Activated T-helper 1 cell treated with anti-CD3 and anti-CD28 coated beads, Interleukin-12 subunit alpha, Interleukin-12 subunit beta, Interleukin-2, Interleukin-4 antibody, amounts not matched to agents 30 ng/mL and 10 ng/mL and 1 ng/mL, durations not matched to agents 14 hours and 24 hours and 36 hours (primary cell): Measurements from ENCODE around the gene IFNGR1. TPM values are rescaled to one million over a fixed set of nuclear protein-coding genes. Genes with fewer than 3 reads are reported as not detected.

Experiments used
- DNase-seq: peaks from one replicate; pipeline ENCODE4 v3.0.0; 2021; ENCODE audit warnings: low spot score
- H3K27ac Mint-ChIP-seq: one replicate; pipeline ENCODE4 v1.8.0; 2021; ENCODE audit warnings: mild to moderate bottlenecking, mixed read lengths
- H3K27me3 Mint-ChIP-seq: one replicate; pipeline ENCODE4 v1.8.0; 2022; ENCODE audit warnings: mild to moderate bottlenecking, moderate library complexity, mixed read lengths; ENCODE audit not compliant: insufficient read depth
- H3K36me3 Mint-ChIP-seq: one replicate; pipeline ENCODE4 v1.8.0; 2021; ENCODE audit warnings: low read depth, mixed read lengths
- H3K4me1 Mint-ChIP-seq: one replicate; pipeline ENCODE4 v1.8.0; 2021; ENCODE audit warnings: low read depth, mixed read lengths
- H3K4me3 Mint-ChIP-seq: one replicate; pipeline ENCODE4 v1.8.0; 2021; ENCODE audit warnings: mild to moderate bottlenecking, moderate library complexity, mixed read lengths
- H3K9me3 Mint-ChIP-seq: one replicate; pipeline ENCODE4 v1.8.0; 2021; ENCODE audit warnings: mixed read lengths
- intact Hi-C: fragments of 100-400 bp; cut with micrococcal nuclease; formaldehyde crosslinking; loops from one replicate; pipeline ENCODE4 v1.15.1; 2024
- total RNA-seq: library from RNA; stranded (reverse); gene quantifications from 2 replicates; pipeline ENCODE4 v1.2.3, GENCODE V29; 2022

Gene IFNGR1
- total RNA-seq, 1 donor from 2014 or later, result 12.5 TPM

DNA sequence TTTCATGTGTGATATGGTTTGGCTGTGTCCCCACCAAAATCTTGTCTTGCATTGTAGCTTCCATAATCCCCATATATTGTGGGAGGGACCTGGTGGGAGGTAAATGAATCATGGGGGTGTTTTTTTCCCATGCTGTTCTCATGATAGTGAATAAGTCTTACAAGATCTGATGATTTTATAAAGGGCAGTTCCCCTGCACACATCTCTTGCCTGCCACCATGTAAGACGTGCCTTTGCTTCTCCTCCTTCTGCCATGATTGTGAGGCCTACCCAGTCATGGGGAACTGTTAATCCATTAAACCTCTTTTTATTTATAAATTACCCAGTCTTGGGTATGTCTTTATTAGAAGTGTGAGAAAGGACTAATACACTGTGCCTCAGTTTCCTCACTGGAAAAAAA is 41.6 kb downstream of the IFNGR1 start:
- no peak overlapping the region for H3K27ac Mint-ChIP-seq
- intact Hi-C loops, result no loop called here
- peaks cover 31% of the 10 kb centered on the region for H3K9me3 Mint-ChIP-seq
- H3K4me3 Mint-ChIP-seq, result no peak overlapping the region
- no peaks in the 10 kb centered on the region for H3K4me1 Mint-ChIP-seq
- peaks cover 7% of the 10 kb centered on the region for H3K27me3 Mint-ChIP-seq
- peaks cover 11% of the 10 kb centered on the region for H3K36me3 Mint-ChIP-seq
- no peak for DNase-seq

DNA sequence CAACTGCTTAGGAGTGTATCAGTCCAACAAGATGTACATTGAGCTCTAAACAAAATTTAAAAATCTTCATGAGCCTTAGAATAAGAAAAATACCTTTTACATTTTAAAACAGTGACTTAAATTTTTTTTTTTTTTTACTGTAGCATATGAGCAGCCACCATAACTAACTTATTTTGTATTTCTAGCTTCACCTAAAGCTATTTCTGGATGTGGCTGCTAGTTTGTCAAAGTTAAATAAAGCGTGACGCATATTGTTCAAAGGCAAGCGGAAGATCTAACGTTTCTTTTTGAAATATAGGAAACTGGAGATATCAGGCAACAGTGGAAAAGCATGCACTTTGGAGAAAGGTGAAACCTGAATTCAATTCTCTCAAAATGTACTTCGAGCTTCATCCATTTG is 42.5 kb downstream of the IFNGR1 start:
- H3K36me3 Mint-ChIP-seq, result peaks cover 13% of the 10 kb centered on the region
- peaks cover 24% of the 10 kb centered on the region for H3K9me3 Mint-ChIP-seq
- peaks cover 7% of the 10 kb centered on the region for H3K27me3 Mint-ChIP-seq
- intact Hi-C loops, result no loop called here
- H3K27ac Mint-ChIP-seq, result no peak overlapping the region
- H3K4me1 Mint-ChIP-seq, result no peaks in the 10 kb centered on the region
- DNase-seq, result no peak
- H3K4me3 Mint-ChIP-seq, result no peak overlapping the region

DNA sequence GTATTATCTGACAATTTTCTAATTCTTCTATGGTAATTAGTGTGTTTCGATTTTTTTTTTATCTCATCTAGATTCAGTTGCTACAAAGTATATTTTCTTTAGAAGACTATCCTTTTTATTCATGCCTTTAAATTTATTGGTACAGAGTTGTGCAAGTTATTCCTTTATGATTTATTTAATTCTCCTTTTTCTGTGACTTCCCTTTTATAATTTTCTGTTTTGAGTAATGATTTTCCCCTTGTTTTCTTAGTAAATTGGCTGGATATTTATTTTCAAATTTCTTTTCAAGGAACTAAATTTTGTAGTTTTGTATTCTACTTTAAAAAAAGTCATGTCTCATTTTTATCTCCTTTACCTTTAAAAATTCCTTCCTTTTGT is 43.3 kb downstream of the IFNGR1 start:
- Mint-ChIP-seq H3K9me3 (peaks cover 17% of the 10 kb centered on the region), H3K27me3 (peaks cover 7% of the 10 kb centered on the region), H3K4me1 (peaks cover 7% of the 10 kb centered on the region), H3K27ac (no peak overlapping the region), H3K4me3 (no peak overlapping the region), H3K36me3 (peaks cover 12% of the 10 kb centered on the region)
- intact Hi-C loops, result no loop called here
- no peak for DNase-seq

DNA sequence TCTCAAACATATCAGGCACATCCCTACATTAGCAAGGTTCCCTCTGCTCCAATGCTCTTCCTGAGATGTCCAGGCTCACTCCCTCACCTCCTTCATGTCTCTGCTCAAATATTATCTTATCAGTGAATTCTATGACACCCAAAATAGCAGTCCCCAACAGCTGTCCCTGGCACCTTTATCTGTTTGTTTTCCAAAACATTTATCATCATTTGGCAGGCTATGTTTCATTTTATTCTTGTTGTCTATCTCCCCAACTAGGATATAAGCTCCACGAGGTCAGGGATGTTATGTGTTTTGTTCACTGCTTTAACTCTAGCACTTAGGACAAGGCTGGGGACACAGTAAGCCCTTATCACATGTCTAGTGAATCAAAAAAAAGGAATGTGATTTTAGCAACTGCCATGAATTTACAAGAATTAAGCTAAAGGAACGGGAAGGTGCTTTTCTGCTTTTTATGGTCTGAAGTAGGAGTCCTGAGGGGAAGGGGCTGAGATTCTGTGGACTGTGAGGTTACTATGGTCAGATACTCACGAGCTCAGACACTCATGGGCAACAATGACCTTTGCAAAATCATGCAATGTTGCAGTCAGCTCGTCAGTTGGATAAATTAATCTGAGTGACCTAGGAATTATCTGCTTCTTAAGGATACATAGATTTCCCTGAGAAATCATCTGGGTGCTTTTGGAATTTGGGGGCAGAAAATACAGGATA is 43.9 kb downstream of the IFNGR1 start:
- Mint-ChIP-seq H3K36me3 (peaks cover 11% of the 10 kb centered on the region), H3K4me3 (no peak overlapping the region), H3K27me3 (peaks cover 7% of the 10 kb centered on the region), H3K4me1 (peaks cover 12% of the 10 kb centered on the region), H3K9me3 (peaks cover 15% of the 10 kb centered on the region), H3K27ac (no peak overlapping the region)
- intact Hi-C loops, result no loop called here
- DNase-seq, result no peak

DNA sequence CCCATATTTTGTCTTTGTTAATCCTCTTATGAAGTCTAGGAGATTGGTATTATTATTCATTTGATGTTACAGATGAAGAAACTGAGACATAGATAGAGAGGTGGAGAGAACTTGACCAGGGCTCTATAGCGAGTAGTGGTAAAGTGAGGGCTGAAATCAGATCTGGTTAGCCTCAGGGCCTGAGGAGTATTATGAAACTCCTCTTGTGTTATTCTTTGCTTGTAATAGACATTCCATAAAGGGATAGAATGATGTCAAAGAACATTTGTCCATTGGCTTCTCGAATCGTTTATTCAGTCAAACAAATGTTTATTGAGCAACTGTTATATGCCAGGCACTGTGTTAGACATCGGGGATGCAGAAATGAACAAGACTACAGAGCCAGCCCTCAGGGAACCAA is 45.7 kb downstream of the IFNGR1 start, which contains the start of gene IL22RA2:
TSS of gene IL22RA2 (minus strand) at position 144 of the 400 bp plus-strand sequence. CDS start 11,895 bp downstream, outside the sequence.
- H3K9me3 Mint-ChIP-seq, result peaks cover 18% of the 10 kb centered on the region

DNA sequence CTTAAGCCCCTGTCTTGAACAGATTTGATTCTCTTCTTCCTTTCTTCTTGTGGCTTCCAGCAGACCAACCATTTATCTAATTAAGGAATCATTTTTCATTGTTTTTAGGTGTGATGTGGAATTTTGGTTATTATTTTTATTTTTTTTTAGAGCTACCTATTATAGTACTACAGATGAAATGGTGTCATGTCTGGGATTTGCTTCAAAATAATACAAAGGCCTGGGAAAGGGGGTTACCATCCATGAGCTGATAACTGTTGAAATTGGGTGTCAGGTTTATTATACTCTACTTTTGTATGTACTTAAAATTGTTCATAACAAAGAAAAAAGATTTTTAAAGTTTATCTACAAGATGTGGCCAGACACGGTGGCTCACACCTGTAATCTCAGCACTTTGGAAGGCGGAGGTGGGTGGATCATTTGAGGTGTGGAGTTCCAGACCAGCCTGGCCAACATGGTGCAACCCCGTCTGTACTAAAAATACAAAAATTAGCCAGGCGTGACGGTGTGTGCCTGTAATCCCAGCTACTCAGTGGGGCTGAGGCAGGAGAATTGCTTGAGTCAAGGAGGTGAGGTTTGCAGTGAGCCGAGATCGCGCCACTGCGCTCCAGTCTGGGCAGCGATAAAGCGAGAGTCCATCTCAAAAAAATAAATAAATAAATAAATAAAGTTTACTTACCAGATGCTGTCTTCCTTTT is 46.3 kb downstream of the IFNGR1 start:
- no peak for DNase-seq
- Mint-ChIP-seq H3K27ac (no peak overlapping the region), H3K27me3 (peaks cover 7% of the 10 kb centered on the region), H3K36me3 (peaks cover 10% of the 10 kb centered on the region), H3K4me1 (peaks cover 17% of the 10 kb centered on the region), H3K9me3 (peaks cover 16% of the 10 kb centered on the region), H3K4me3 (no peak overlapping the region)
- intact Hi-C loops, result no loop called here

More for the DNA sequence above, 45.7 kb downstream of the IFNGR1 start, which contains the start of gene IL22RA2:
- Mint-ChIP-seq H3K4me3 (no peak within 1 kb of the TSS), H3K27me3 (peaks cover 7% of the 10 kb centered on the region), H3K4me1 (peaks cover 12% of the 10 kb centered on the region), H3K27ac (no peak within 1 kb of the TSS), H3K36me3 (peaks cover 10% of the 10 kb centered on the region)
- intact Hi-C loops, result no loop called here
- DNase-seq, result no peak

DNA sequence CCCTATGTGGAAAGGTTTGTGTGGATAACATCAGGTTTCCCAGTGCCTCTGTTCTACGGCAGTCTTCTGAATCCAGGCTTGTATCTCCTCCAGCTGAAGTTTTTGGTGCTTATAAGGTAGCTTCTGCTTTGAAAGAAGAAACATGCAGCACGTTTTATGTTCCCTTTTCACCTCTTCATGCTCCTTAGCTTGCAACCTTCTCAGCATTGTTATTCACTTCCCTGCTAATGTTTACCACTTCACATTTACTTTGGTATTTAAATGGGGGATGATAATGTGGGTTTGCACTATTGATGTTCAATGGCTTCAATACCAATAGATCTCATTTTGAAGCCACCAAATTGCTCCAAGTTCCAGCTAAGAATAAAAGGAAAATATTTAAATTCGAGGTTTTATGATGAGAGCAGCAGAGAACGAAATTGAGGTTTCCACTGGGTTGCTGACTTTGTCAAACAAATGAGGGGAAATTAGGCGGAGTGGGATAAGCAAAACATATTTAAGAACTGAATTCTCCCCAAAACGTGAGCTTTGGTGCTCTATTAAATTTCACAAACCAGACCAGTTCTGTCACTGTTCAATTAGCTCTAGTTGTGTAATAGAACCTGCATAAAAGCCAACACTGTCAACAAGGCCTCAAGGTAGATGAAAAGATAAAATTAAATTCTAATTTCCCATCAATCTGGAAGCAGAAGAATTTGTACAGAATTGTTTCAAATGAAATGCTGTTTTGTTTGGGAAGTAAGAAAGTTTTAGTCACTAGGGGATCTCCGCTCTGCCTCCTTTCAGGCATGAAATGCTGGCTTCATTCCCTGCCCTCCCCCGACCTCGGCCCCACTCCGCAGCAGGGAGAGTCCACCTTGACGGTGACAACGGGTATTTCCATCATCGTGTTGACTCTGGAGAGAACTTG is 47.1 kb downstream of the IFNGR1 start:
- intact Hi-C loops, result no loop called here
- H3K4me3 Mint-ChIP-seq, result no peak overlapping the region
- peaks cover 7% of the 10 kb centered on the region for H3K27me3 Mint-ChIP-seq
- no peak for DNase-seq
- peaks cover 21% of the 10 kb centered on the region for H3K4me1 Mint-ChIP-seq
- peaks cover 13% of the 10 kb centered on the region for H3K36me3 Mint-ChIP-seq
- H3K9me3 Mint-ChIP-seq, result peaks cover 13% of the 10 kb centered on the region
- no peak overlapping the region for H3K27ac Mint-ChIP-seq

DNA sequence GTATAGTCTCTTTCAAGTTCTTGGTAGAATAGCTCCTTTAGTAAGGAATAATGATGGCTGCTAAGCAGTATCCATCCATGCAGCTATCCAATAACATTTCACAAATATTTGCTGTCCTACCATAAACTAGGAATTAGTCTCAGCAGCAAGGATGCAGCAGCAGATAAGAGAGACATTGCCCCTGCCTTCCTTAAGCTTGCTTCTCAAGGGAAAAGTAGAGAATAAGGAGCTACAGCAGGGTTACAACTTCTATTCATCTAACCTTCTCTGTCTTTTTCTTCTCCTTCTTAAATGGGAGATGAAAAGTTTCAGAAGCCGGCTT is 48.2 kb downstream of the IFNGR1 start:
- Mint-ChIP-seq H3K9me3 (peaks cover 13% of the 10 kb centered on the region), H3K4me1 (peaks cover 26% of the 10 kb centered on the region), H3K36me3 (peaks cover 13% of the 10 kb centered on the region), H3K27me3 (peaks cover 4% of the 10 kb centered on the region), H3K4me3 (no peak overlapping the region), H3K27ac (no peak overlapping the region)
- intact Hi-C loops, result no loop called here
- DNase-seq, result no peak

DNA sequence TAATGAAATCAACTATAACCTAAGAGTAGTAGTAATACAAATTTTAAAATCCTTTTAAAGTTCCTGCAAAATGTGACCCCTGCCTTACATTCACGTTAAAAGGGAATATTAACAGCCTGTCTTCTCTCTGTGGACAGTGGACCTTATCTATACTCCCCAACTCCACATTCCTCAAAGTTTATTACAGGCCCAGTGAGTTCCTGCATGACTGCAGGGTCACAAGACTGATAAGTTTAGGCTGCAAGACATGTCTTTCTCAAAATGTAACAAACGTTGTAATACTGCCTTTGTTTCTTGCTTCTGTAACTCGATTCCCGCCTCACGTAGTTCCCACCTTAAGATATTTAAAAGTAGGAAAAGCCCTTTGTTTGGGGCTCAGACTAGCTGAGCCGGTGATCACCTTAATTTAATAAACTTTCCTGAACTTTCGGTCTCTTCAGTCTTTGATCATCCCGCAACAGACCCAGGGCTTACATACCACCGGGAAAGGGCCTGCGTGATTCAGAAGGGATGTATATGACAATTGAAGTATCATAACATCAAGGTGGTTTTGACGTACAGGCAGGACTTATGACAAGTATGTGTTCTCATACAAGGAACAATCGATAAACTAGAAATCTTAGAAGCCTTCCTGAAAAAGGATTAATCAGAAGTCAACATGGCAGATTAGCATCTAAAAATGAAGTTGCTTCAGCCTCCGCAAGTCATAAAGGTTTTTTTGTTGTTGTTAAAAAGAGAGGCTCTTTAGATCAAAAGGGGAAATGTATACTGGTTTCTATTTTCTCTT is 48.7 kb downstream of the IFNGR1 start:
- H3K27ac Mint-ChIP-seq, result no peak overlapping the region
- no peak for DNase-seq
- no peaks in the 10 kb centered on the region for H3K27me3 Mint-ChIP-seq
- peaks cover 31% of the 10 kb centered on the region for H3K4me1 Mint-ChIP-seq
- peaks cover 14% of the 10 kb centered on the region for H3K9me3 Mint-ChIP-seq
- H3K36me3 Mint-ChIP-seq, result peaks cover 13% of the 10 kb centered on the region
- no peak overlapping the region for H3K4me3 Mint-ChIP-seq
- intact Hi-C loops, result no loop called here

DNA sequence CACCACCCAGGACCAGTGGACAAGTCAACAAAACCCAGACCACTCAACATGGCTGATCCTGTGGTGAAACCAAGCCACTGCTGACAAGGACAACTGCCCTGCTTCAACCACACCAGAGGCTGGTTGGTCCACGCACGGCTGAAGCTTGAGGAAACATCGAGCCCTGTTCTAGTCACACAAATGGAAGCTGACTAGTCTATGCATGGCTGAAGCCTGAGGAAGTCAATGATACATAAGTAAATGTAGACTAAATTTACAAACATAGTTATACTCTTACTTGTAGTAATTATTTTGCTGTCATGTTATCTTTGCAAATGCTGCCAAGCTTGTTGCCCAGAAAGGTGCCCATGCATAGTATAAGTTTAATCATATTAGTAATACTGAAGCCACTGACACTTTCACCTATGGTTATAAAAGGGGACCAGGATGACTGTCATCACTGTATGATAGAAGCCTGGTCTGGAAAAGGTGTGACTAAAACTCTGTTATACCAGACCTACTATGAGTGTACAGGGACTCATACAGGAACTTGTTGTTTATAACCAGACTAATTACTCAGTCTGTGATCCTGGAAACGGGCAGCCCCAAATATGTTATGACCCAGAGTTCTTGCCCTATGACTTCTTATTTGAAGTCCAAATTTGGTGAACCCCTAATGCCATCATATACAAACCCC is 51.3 kb downstream of the IFNGR1 start:
- H3K27me3 Mint-ChIP-seq, result no peaks in the 10 kb centered on the region
- peaks cover 53% of the 10 kb centered on the region for H3K4me1 Mint-ChIP-seq
- no peak overlapping the region for H3K4me3 Mint-ChIP-seq
- no peak for DNase-seq
- no peak overlapping the region for H3K27ac Mint-ChIP-seq
- H3K9me3 Mint-ChIP-seq, result peaks cover 37% of the 10 kb centered on the region
- intact Hi-C loops, result loop anchor here (1.0 to 5.0 kb wide), 7 partner anchors 13 to 510 kb away; partner anchors contain the start of gene IFNGR1
- H3K36me3 Mint-ChIP-seq, result peaks cover 22% of the 10 kb centered on the region

DNA sequence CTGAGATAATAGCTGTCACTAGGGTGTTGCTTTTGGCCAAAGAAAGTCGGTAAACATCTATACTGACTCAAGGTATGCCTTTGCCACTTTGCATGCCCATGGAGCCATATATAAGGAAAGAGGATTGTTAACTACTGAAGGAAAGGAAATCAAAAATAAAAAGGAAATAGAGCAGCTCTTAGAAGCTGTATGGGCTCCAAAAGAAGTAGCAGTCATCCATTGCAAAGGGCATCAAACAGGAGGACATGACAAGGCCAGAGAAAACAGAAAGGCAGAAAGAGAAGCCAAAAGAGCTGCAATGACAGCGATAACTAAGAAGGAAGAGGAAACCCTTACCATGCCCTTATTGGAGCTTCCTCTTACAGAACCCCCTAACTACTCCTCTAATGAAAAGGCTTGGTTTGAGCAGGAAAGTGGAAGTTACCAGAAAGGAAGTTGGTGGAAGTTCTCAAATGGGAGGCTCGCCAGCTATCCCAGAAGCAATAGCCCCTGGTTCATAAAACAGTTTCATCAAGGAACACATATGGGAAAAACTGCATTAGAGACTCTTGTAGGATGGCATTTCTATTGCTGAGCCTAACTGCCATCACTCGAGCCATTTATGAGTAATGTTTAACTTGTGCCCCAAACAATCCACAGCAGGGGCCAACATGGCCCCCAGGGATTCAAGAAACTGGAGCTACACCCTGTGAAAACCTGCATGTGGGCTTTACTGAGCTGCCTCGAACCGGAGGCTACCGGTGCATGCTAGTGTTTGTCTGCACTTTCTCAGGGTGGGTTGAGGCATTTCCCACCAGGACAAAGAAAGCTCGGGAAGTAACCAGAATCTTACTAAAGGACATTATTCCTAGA is 52.7 kb downstream of the IFNGR1 start:
- no peak overlapping the region for H3K27ac Mint-ChIP-seq
- peaks cover 19% of the 10 kb centered on the region for H3K36me3 Mint-ChIP-seq
- no peak overlapping the region for H3K4me3 Mint-ChIP-seq
- intact Hi-C loops, result loop anchor here (2.0 to 5.0 kb wide), 3 partner anchors 52 to 491 kb away; partner anchors contain the start of gene IFNGR1
- peaks cover 43% of the 10 kb centered on the region for H3K9me3 Mint-ChIP-seq
- DNase-seq, result no peak
- peaks cover 59% of the 10 kb centered on the region for H3K4me1 Mint-ChIP-seq
- H3K27me3 Mint-ChIP-seq, result no peaks in the 10 kb centered on the region
